GM20431 (cell line): ENCODE measurements around the gene TTYH3.

Experiments used
- in situ Hi-C: fragments of 300-500 bp; cut with MseI, MboI; formaldehyde crosslinking; loops from one replicate; pipeline ENCODE4 v1.15.0; 2020; ENCODE audit warnings: low sequenced_read_pairs; ENCODE audit not compliant: unreplicated experiment

Gene TTYH3

GRCh38 chr7:2698581-2699288, 66.9 kb downstream of the TTYH3 start:
- in situ Hi-C loops, result no loop called here

GRCh38 chr7:2699289-2699620, 67.5 kb downstream of the TTYH3 start:
- in situ Hi-C loops, result no loop called here

- in situ Hi-C loops, result no loop called here
These were observed 68.5 kb downstream of the TTYH3 start for GRCh38 chr7:2700141-2700850.

- in situ Hi-C loops, result no loop called here
These were observed 69.6 kb downstream of the TTYH3 start for GRCh38 chr7:2701424-2701823.

GRCh38 chr7:2701832-2702593, 70.2 kb downstream of the TTYH3 start:
- in situ Hi-C loops, result no loop called here

GRCh38 chr7:2702594-2702957, 70.8 kb downstream of the TTYH3 start:
- in situ Hi-C loops, result no loop called here

- in situ Hi-C loops, result no loop called here
These were observed 73.7 kb downstream of the TTYH3 start for GRCh38 chr7:2705371-2706096.

GRCh38 chr7:2706685-2707126, 74.9 kb downstream of the TTYH3 start:
- in situ Hi-C loops, result no loop called here

- in situ Hi-C loops, result no loop called here
These were observed 75.7 kb downstream of the TTYH3 start for GRCh38 chr7:2707481-2707880.

- in situ Hi-C loops, result no loop called here
These were observed 76.3 kb downstream of the TTYH3 start for GRCh38 chr7:2708041-2708440.

GRCh38 chr7:2708547-2709310, 76.9 kb downstream of the TTYH3 start:
- in situ Hi-C loops, result no loop called here

GRCh38 chr7:2709553-2710285, 77.9 kb downstream of the TTYH3 start:
- in situ Hi-C loops, result no loop called here

GRCh38 chr7:2710286-2710655, 78.5 kb downstream of the TTYH3 start:
- in situ Hi-C loops, result no loop called here

GRCh38 chr7:2710901-2711551, 79.2 kb downstream of the TTYH3 start:
- in situ Hi-C loops, result no loop called here

- in situ Hi-C loops, result no loop called here
These were observed 80.3 kb downstream of the TTYH3 start for GRCh38 chr7:2711895-2712675.

GRCh38 chr7:2713370-2713769, 81.6 kb downstream of the TTYH3 start:
- in situ Hi-C loops, result no loop called here

- in situ Hi-C loops, result no loop called here
These were observed 82.2 kb downstream of the TTYH3 start for GRCh38 chr7:2713978-2714377.
